ENCODE measurements around the gene POLR3F.
A peak's percentile ranks its signal among the peaks of the same experiment; 100 is the strongest.
"Not testable (repeated sequence)": the region's sequence is repeated elsewhere in the genome, so short reads cannot be mapped to it uniquely, and the experiment has no call there.

POLR3F gene, protein sequence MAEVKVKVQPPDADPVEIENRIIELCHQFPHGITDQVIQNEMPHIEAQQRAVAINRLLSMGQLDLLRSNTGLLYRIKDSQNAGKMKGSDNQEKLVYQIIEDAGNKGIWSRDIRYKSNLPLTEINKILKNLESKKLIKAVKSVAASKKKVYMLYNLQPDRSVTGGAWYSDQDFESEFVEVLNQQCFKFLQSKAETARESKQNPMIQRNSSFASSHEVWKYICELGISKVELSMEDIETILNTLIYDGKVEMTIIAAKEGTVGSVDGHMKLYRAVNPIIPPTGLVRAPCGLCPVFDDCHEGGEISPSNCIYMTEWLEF

GRCh38 chr20:18466894-18467730 is at the start of gene POLR3F, which contains the start of gene DZANK1:
TSS of gene POLR3F (plus strand) at chr20:18467390. CDS start at chr20:18467507, 117 bp downstream.
TSS of gene DZANK1 (minus strand) at chr20:18467030. CDS start at chr20:18465358, 1,672 bp downstream.
- DNase-seq: peak; percentile 92

- DNase-seq: no peak
Observed at GRCh38 chr20:18421608-18422007, 45.6 kb upstream of the POLR3F start.

DNA sequence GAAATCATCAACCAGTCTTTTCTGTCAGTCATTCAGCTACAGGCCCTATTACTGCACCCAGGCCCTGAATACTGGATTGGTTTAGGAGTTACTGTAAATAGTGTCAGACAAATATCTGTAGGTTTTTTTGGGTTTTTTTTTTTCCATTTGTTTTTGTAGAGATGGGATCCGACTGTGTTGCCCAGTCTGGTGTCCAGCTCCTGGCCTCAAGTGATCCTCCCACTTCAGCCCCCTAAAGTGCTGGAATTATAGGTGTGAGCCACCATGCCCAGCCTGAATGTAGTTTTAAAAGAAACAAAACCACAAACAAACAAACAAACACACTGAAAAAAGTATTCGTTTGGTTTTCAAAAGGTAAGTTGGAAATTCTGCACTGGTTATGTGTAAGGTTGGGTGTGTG is 40.0 kb upstream of the POLR3F start:
- no peak for DNase-seq

- DNase-seq: no peak
Observed at GRCh38 chr20:18428490-18429173, 38.6 kb upstream of the POLR3F start.

DNA sequence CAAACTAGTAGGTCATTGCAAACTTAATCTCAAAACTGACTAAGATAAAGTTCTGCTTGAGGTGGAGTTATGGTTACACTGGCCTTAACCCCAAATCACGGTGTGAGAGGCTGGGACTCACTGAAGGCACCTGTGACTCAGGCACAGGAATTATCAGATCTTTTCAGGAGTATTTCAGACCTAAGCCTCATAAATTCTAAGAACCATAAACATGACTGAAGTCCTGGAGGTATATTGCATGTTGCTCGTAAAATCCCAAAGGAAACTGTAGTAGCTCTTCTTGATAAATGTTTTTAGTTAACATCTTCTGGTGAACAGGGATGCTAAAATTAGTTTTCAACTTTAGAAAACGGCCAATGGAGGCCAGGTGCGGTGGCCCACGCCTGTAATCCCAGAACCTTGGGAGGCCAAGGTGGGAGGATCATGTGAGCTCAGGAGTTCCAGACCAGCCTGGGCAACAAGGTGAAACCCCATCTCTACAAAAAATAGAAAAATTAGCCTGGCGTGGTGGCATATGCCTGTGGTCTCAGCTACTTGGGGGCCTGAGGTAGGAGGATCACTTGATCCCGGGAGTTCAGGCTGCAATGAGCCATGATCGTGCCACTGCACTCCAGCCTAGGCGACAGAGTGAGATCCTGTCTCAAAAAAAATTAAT is 36.9 kb upstream of the POLR3F start:
- no peak for DNase-seq

GRCh38 chr20:18431206-18431605 is 36.0 kb upstream of the POLR3F start:
- no peak for DNase-seq

DNA sequence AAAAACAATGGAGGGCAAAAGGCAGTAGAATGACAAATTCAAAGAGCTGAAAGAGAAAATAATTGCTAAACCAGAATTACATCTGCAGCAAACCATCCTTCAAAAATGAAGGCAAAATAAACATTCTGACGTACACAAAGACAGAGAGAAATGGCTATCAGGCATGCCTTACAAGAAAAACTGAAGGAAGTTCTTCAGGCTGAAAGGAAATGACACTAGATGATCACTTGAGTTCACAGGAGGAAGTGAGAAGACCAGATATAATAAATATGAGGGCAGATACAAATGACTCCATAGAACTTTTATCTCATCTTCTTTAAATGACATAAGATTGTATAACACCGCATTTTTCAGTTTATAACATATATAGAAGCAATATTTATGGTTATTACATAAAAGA is 30.3 kb upstream of the POLR3F start:
- no peak for DNase-seq

DNA sequence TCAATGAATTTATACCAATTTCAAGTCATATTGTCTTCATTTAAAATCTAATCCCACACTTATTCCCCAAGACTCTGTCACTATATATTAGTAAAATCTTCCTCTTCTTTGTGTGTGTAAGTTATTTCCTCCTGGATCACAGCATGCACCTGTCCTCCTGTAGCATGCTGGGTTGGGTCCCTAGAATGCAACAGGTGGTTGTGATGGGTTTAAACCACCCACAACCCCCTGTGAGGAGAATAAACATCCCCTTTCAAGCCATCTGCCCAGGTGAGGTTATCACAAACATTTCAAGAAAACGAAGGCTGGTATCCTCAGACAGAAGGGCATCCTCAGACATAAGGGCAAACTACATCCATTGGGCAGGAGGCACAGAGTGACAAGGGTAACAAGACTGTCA is 26.8 kb upstream of the POLR3F start:
- DNase-seq: no peak

- DNase-seq: no peak
Observed at GRCh38 chr20:18443886-18444285, 23.3 kb upstream of the POLR3F start.

DNA sequence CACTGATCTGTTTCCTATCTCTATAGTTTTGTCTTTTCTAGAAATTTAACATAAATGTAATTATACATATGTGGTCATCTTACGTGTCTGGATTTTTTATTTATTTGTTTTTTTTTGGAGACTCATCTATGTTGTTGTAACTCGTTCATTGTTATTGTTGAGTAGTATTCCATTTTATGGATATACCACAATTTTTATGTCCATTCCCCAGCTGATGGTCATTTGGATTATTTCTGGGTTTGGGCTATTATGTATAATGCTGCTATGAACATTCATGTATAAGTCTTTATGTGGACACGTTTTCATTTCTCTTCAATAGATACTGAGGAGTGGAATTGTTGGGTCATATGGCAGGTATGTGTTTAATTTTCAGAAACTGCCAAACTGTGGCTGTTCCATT is 10.6 kb upstream of the POLR3F start:
- no peak for DNase-seq

GRCh38 chr20:18465536-18466200 is 1.5 kb upstream of the POLR3F start:
- no peak for DNase-seq

GRCh38 chr20:18466574-18466893 is 656 bp upstream of the POLR3F start:
- DNase-seq: no peak

DNA sequence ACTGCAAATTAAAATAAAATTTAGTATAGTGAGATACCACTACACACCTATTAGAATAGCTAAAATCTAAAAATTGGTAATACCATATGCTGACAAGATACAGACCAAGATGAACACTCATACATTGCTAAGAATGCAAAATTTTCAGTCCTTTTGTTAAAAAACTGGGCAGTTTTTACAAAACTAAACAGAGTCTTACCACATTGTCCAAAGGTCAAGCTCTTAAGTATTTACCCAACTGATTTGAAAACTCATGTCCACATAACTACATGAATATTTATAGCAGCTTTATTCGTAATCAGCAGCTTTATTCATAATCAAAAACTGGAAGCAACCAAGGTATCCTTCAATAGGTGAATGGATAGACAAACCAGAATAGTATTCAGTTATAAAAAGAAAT is 10.0 kb downstream of the POLR3F start:
- no peak for DNase-seq

GRCh38 chr20:18477821-18478220 is 10.6 kb downstream of the POLR3F start:
- no peak for DNase-seq

GRCh38 chr20:18481596-18481995 is 14.4 kb downstream of the POLR3F start:
- no peak for DNase-seq

DNA sequence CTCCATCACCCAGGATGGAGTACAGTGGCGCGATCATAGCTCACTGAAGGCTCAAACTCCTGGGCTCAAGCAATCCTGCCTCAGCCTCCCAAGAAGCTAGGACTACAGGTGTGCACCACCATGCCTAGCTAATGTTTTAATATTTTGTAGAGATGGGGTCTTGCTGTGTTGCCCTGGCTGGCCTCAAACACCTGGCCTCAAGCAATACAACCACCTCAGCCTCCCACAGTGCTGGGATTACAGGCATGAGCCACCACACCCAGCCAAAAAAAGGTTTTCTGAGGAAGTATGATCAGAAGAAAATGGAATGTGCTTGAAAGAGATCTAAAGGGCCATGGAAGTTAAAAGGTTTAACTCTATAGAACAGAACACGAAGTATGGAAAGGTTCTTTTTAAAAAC is 21.1 kb downstream of the POLR3F start:
- DNase-seq: no peak

DNA sequence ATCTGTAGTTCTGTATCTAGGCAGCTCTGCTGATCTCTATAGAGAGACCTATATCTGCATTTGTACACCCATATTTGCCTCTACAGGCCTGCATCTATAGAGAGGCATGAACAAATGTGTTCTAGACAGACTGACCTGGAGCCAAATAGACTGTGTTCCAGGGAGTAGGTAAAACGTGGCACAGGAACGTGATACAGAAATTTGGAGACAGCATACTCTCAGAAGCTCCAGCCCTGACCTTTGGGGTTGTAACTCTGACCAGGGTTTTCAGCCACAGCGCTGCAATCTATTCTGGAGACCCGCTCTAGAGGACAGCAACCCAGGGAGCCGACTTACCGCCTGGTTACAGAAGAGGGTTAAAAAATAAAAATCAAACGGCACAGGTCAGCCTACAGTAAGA is 28.9 kb downstream of the POLR3F start:
- no peak for DNase-seq

DNA sequence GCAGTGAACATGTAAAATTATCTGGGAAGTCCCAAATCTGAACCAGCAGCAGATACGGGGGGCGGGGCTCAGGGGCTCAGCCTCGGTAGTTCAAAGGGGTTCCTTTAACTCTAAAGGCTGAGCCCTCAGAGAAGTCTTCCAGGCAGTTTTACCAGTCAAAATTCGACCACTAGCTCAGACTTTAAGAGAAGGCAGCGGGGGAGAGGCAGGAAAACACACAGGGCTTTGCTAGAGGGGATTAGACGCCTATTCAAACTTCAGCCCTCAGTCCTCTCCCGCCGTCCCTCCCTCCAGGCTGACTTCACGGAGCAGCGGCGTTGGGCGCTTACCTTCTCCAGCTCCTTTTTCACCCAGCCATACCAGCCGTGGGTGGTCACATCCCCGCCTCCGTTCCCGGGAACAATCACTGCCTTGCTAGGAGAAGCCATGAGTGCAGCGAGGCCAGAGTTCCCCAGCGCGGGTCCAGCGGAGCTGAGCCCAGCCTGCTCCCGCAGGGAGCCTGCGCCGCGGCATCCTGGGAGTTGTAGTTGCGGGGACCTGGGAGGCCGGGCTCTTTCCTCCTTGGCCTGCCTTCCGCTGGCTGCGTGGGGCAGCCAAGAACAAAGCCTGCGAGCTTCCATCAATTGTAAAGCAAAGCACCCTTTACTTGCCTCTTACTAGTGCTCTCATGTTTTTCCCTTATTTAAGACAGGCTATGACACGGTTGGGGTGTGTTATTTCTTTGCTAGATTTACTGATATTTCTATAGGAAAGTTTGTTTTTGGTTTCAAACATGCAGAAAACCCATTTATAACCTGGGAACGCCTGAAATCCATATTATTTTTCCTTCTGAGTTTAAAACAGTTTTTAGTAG is 29.8 kb downstream of the POLR3F start, which contains the start of gene RBBP9:
RBBP9 (minus strand) TSS at position 486 of the 853 bp plus-strand sequence; CDS start at position 428, 58 bp downstream.
- peak; percentile 78 for DNase-seq

GRCh38 chr20:18497603-18498002 is 30.4 kb downstream of the POLR3F start:
- DNase-seq: no peak

DNA sequence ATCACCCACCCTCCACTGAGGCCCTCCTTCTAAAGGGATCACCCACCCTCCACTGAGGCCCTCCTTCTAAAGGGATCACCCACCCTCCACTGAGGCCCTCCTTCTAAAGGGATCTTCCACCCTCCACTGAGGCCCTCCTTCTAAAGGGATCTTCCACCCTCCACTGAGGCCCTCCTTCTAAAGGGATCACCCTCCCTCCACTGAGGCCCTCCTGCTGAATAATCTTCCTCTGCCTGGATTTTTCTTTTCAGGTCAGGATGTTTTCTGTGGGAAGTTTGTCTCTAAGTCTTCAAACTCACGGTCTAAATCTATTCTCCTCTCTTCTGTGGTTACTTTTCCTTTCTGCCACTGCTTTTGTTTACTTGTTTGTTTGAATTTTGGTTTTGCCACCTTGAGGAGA is 34.5 kb downstream of the POLR3F start:
- not testable (repeated sequence) for DNase-seq

DNA sequence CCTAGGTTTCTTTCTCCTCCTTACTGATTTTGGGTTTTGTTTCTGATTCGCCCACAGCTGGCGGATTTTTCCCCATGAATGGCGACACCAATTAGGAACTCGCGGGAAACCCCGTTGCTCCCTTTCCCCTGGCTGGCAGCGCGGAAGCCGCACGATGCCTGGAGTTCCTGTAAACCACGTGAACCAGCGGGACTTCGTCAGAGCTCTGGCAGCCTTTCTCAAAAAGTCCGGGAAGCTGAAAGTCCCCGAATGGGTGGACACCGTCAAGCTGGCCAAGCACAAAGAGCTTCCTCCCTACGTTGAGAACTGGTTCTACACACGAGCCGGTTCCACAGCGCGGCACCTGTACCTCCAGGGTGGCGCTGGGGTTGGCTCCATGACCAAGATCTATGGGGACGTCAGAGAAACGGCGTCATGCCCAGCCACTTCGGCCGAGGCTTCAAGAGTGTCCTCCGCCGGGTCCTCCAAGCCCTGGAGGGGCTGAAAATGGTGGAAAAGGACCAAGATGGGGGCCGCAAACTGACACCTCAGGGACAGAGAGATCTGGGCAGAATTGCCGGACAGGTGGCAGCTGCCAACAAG is 37.4 kb downstream of the POLR3F start:
- DNase-seq: no peak
